Testis (tissue), 3 donors: Measurements from ENCODE around the gene TTC33. TPM values are rescaled to one million over a fixed set of nuclear protein-coding genes. Genes with fewer than 3 reads are reported as not detected.

ENCODE experiments used
- DNase-seq: peaks from one replicate; pipeline ENCODE4 v3.0.0-alpha.2; 2019
- H3K27ac ChIP-seq, 2 donors: fragments of 200-600 bp; sonication (generic); one replicate each; pipeline ENCODE4 v1.5.1; 2019
- H3K27me3 ChIP-seq: fragments of 200-600 bp; sonication (generic); one replicate; pipeline ENCODE4 v1.5.1; 2019
- H3K36me3 ChIP-seq: fragments of 200-600 bp; sonication (generic); one replicate; pipeline ENCODE4 v1.5.1; 2017; ENCODE audit warnings: low read depth; ENCODE audit errors: missing control alignments
- H3K4me1 ChIP-seq: fragments of 200-600 bp; sonication (generic); one replicate; pipeline ENCODE4 v1.5.1; 2019
- H3K4me3 ChIP-seq, 2 donors: fragments of 200-600 bp; sonication (generic); one replicate each; pipeline ENCODE4 v1.5.1; 2017 to 2019
- H3K9me3 ChIP-seq: fragments of 200-600 bp; sonication (generic); one replicate; pipeline ENCODE4 v1.5.1; 2017
- CTCF ChIP-seq, 3 experiments: fragments of 450-650 bp in 2 of 3; fragments of 200-600 bp in 1 of 3; sonication (generic) in 1 of 3; IDR thresholded peaks; one replicate each; pipeline ENCODE4 v1.5.1; 2016 to 2019; ENCODE audit warnings: antibody characterized with exemption in 3 of 3, mild to moderate bottlenecking in 2 of 3, moderate library complexity in 1 of 3
- POLR2A ChIP-seq: fragments of 450-650 bp; IDR thresholded peaks from one replicate; pipeline ENCODE4 v1.6.1; 2017; ENCODE audit warnings: antibody characterized with exemption, mild to moderate bottlenecking, moderate library complexity
- WGBS, 2 donors: methylation state at CpG; one replicate each; pipeline ENCODE4 v1.1.5; 2018; 5-methylcytosine and 5-hydroxymethylcytosine counted together
- intact Hi-C: fragments of 100-400 bp; cut with DNase I; formaldehyde crosslinking; loops from one replicate; pipeline ENCODE4 v1.15.1; 2023; ENCODE audit warnings: low total_unique reads
- polyA plus RNA-seq: library from polyadenylated mRNA; stranded (reverse); fragments of 350-450 nt; fragmentation: Illumina TruSeq; extraction: RNeasy Lipid Tissue Mini Kit (QIAGEN cat#74804); gene quantifications from one replicate; pipeline ENCODE4 v1.2.3, GENCODE V29; 2014; ENCODE audit warnings: low read depth, low replicate concordance; ENCODE audit not compliant: insufficient read depth
- total RNA-seq, 2 donors: library from RNA; depleted of rRNA; stranded (reverse); fragments of >200 nt; gene quantifications; one replicate each; pipeline ENCODE4 v1.2.3, GENCODE V29; 2016

TTC33 gene
- total and polyA plus RNA-seq, 3 donors from 2014 or later = 14.7 to 16.5 (median 15.2) TPM

- intact Hi-C loops = no loop called here
- TF ChIP-seq CTCF (IDR thresholded peaks at IDR 0.05) (no peak), POLR2A (no peak)
- Histone ChIP-seq H3K36me3 (no peaks in the 10 kb centered on the region), H3K9me3 (no peaks in the 10 kb centered on the region), H3K4me3 (no peak overlapping the region), H3K4me1 (no peaks in the 10 kb centered on the region), H3K27me3 (no peaks in the 10 kb centered on the region), H3K27ac (no peak overlapping the region)
- WGBS, 2 donors = 86 to 95% methylated on average over 4 of the region's 4 CpGs
- no peak for DNase-seq
Observed at GRCh38 chr5:40653221-40654022, 102.3 kb downstream of the TTC33 start.

GRCh38 chr5:40652441-40653220, 103.1 kb downstream of the TTC33 start:
- no peaks in the 10 kb centered on the region for H3K9me3 ChIP-seq
- intact Hi-C loops = no loop called here
- no peaks in the 10 kb centered on the region for H3K36me3 ChIP-seq
- no peaks in the 10 kb centered on the region for H3K4me1 ChIP-seq
- TF ChIP-seq POLR2A (no peak), CTCF (IDR thresholded peaks at IDR 0.05) (no peak)
- no peak overlapping the region for H3K4me3 ChIP-seq
- H3K27ac ChIP-seq = no peak overlapping the region
- no peak for DNase-seq
- 73 to 88% methylated on average over 6 to 8 of the region's 8 CpGs for WGBS, 2 donors
- H3K27me3 ChIP-seq = no peaks in the 10 kb centered on the region

- no peak overlapping the region for H3K4me3 ChIP-seq
- no peak for DNase-seq
- WGBS, 2 donors = 87 to 92% methylated on average over 3 of the region's 3 CpGs
- no peaks in the 10 kb centered on the region for H3K36me3 ChIP-seq
- intact Hi-C loops = no loop called here
- no peaks in the 10 kb centered on the region for H3K4me1 ChIP-seq
- H3K27ac ChIP-seq = no peak overlapping the region
- H3K9me3 ChIP-seq = no peaks in the 10 kb centered on the region
- no peaks in the 10 kb centered on the region for H3K27me3 ChIP-seq
- TF ChIP-seq POLR2A (no peak), CTCF (IDR thresholded peaks at IDR 0.05) (no peak)
Observed at GRCh38 chr5:40651201-40651600, 104.6 kb downstream of the TTC33 start.

- no peak for TF ChIP-seq CTCF (IDR thresholded peaks at IDR 0.05)
- no peak for TF ChIP-seq POLR2A
- no peak overlapping the region for H3K4me3 ChIP-seq
- H3K9me3 ChIP-seq = no peaks in the 10 kb centered on the region
- no peaks in the 10 kb centered on the region for H3K36me3 ChIP-seq
- no peak overlapping the region for H3K27ac ChIP-seq
- H3K4me1 ChIP-seq = no peaks in the 10 kb centered on the region
- intact Hi-C loops = no loop called here
- H3K27me3 ChIP-seq = no peaks in the 10 kb centered on the region
- no peak for DNase-seq
- 80 to 85% methylated on average over 4 of the region's 4 CpGs for WGBS, 2 donors
Observed at GRCh38 chr5:40649463-40650030, 106.2 kb downstream of the TTC33 start.
